LNCaP clone FGC (cell line): ENCODE results near the gene SPATA19.

ENCODE experiments used
- DNase-seq: peaks from one replicate; pipeline ENCODE4 v3.0.0-alpha.2; 2011; ENCODE audit warnings: low read depth
- H3K4me3 ChIP-seq: 2 replicates; pipeline ENCODE4 v1.5.1; 2011; ENCODE audit warnings: mild to moderate bottlenecking, low read depth, low read length, control low read depth
- TF ChIP-seq, protein P1 (sequence below): IDR thresholded peaks from 2 replicates; pipeline ENCODE4 v1.5.1; 2012; ENCODE audit warnings: mild to moderate bottlenecking; ENCODE audit not compliant: control insufficient read depth, insufficient read depth; ENCODE audit errors: extremely low read depth

Gene SPATA19

DNA sequence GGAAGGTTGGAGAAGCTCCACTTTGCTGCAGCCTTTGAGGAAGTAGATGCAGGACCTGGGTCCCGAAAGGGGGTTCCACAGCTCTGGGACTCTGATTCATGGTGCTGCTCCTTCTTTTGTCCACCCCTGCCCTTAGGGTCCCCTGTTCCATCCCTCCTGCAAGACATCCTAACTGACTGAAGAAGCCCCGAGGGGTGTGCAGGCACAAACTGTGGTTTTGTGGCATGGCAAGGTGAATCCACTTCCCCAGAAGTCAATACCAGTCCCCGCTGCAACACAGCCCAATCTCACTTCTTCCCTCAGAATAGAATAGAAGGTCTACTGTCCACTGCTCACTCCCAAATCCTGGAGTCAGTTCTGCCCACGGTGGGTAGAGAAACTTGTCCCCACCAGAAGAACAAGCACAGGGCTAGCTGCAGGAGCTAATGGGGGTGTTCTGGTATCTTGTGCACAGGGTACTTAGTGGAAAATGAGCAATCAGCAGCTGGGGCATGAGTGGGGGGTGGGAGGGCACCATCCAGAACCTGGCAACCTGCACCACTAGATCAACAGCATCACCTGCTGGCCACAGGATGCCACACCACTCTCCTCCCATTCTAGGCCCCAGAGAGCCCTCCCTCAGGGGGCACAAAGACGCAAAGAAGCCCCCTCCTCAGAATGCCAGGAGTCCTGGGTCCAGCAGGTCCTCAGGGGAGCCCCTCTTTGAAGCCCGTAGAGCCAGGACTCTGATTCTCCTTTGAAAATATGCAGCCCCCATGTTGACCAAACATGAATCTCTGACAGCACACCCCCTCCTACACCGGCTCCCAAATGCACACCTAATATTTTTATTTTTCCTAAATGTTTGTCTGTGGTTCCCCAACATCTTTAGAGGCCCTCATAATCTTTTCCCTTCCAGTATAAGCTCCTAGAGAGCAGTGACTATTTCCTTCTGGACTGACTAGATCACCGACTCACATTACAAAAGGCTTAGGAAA is 14.1 kb downstream of the SPATA19 start:
- TF ChIP-seq, protein P1, sequence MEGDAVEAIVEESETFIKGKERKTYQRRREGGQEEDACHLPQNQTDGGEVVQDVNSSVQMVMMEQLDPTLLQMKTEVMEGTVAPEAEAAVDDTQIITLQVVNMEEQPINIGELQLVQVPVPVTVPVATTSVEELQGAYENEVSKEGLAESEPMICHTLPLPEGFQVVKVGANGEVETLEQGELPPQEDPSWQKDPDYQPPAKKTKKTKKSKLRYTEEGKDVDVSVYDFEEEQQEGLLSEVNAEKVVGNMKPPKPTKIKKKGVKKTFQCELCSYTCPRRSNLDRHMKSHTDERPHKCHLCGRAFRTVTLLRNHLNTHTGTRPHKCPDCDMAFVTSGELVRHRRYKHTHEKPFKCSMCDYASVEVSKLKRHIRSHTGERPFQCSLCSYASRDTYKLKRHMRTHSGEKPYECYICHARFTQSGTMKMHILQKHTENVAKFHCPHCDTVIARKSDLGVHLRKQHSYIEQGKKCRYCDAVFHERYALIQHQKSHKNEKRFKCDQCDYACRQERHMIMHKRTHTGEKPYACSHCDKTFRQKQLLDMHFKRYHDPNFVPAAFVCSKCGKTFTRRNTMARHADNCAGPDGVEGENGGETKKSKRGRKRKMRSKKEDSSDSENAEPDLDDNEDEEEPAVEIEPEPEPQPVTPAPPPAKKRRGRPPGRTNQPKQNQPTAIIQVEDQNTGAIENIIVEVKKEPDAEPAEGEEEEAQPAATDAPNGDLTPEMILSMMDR: peak; percentile 74
- DNase-seq: no peak
- no peak overlapping the region for H3K4me3 ChIP-seq

DNA sequence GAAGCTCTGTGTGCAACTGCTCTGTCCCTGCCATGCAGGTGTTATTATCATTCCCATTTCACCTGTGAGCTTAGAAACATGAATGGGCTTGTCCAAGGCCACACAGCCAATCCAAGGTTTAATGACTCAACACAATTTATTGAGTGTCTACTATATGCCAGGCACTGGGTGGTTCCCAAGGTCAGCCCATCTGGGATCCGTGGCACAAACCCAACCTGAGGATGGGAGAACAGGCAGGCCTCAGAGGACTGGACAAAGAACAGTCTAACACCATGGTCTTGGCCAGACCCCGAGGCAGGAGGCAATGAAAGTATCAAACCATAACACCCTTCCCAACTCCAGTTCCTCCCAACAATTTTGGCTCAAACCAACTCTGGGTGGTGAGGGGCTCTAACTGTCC is 15.7 kb downstream of the SPATA19 start:
- no peak overlapping the region for H3K4me3 ChIP-seq
- TF ChIP-seq, protein P1: no peak
- DNase-seq: no peak

DNA sequence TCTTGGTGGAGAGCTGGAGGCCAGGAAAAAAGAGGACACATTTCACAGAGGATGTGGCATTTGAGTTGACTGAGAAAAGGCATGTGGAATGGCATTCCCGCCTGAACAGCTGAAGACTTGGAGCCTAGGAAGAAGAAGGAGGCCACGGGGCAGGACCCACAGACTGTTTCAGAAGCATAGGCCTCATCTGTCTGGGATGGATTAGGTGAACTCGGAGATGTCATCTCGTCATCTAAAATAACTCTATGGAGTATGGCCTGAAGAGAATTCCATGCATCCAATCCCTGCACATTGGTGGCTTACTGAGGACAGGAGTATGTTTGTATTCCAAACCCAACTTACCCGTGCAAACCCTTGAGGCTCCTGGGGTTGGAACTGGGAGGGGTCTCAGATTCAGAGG is 16.4 kb downstream of the SPATA19 start:
- DNase-seq: no peak
- TF ChIP-seq, protein P1: no peak
- H3K4me3 ChIP-seq: no peak overlapping the region

DNA sequence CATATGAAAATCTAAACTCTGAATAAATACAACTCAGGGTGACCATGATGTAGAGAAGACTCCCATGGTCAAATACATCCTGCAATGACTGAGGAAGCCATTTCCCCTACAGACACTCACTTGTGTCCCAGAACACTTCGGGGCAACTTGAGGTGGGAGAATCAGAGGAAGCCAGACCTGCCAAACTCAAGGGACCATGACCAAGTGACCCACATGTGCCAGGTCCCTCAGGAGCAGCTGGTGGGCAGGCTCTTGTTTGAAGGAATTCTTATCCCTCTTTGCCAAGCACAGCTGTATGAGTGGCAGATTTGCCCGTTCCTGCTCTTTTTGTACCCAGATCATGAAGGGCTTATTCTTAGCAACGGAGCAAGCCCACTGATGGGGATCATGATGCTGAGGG is 17.8 kb downstream of the SPATA19 start:
- TF ChIP-seq, protein P1: no peak
- H3K4me3 ChIP-seq: no peak overlapping the region
- DNase-seq: no peak

DNA sequence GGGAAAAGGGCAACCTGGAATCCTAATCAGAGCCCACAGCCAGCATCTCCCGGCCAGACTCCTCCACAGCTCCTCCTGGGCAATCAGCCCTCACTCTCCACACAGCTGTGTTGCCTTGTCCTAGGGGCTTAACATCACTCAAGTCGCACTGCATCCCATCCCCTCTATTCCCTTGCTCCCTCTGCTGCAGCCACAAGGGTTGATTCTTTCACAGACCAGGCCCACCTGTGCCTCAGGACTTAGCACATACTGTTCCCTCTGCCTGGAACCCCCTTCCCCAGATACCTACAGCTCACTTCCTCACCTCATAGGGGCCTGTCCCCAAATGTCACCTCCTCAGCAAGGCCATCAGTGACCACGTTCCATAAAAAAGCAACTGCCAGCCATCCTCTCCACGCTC is 18.4 kb downstream of the SPATA19 start:
- TF ChIP-seq, protein P1: no peak
- no peak overlapping the region for H3K4me3 ChIP-seq
- no peak for DNase-seq

DNA sequence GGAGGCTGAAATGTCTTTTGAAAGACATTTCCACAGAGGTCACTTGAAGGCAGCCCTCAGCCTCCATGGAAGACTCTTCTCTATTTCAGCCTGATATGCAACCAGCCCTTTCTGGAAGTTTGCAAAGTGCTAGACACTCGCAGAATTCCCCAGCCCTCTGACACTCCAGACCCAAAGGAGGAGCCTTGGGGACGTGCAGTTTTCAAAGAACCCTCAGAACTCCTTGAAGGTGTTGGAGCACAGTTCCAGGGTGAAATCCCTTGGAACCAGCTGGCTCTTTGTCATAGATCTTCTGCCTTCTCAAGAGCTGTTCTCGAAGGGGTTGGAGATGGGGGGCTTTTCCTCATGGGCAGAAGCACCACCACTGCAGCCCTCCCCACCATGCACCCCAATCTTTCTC is 19.6 kb downstream of the SPATA19 start:
- DNase-seq: no peak
- no peak overlapping the region for H3K4me3 ChIP-seq
- TF ChIP-seq, protein P1: no peak
